Gastroesophageal sphincter (tissue), 3 donors: ENCODE measurements around the gene CALHM6.

Source experiments
- CTCF ChIP-seq, 4 experiments: fragments of 200-600 bp in 2 of 4; fragments of 450-650 bp in 2 of 4; sonication (generic) in 1 of 4; IDR thresholded peaks; one replicate each; pipeline ENCODE4 v1.5.1; 2017 to 2019; ENCODE audit warnings: antibody characterized with exemption in 4 of 4, mild to moderate bottlenecking in 2 of 4, moderate library complexity in 2 of 4
- POLR2AphosphoS5 ChIP-seq: sonication (generic); formaldehyde crosslinking; IDR thresholded peaks from one replicate; pipeline ENCODE4 v1.6.1; 2017; ENCODE audit warnings: antibody characterized with exemption

GRCh38 chr6:116450185-116450710 is 10.9 kb upstream of the CALHM6 start:
- TF ChIP-seq CTCF (IDR thresholded peaks at IDR 0.05), result no peak
- TF ChIP-seq POLR2AphosphoS5, result no peak
